Neuronal stem cell (in vitro differentiated cells): ENCODE results near the gene EBI3.
"Not testable (repeated sequence)": the region's sequence is repeated elsewhere in the genome, so short reads cannot be mapped to it uniquely, and the experiment has no call there.

Experiments
- DNase-seq: peaks from one replicate; pipeline ENCODE4 v3.0.0-alpha.2; 2013; ENCODE audit warnings: low spot score
- H2AFZ ChIP-seq: one replicate; pipeline ENCODE4 v1.6.1; 2013; ENCODE audit warnings: mild to moderate bottlenecking, low read length, inconsistent platforms
- H2AK5ac ChIP-seq: 2 replicates; pipeline ENCODE4 v1.6.1; 2013; ENCODE audit warnings: low read depth, mild to moderate bottlenecking, inconsistent platforms, low read length, moderate library complexity, mixed read lengths
- H2BK120ac ChIP-seq: 2 replicates; pipeline ENCODE4 v1.6.1; 2013; ENCODE audit warnings: low read depth, mild to moderate bottlenecking, inconsistent platforms, low read length, moderate library complexity, mixed read lengths
- H2BK12ac ChIP-seq: one replicate; pipeline ENCODE4 v1.6.1; 2013; ENCODE audit warnings: low read length, inconsistent platforms
- H2BK15ac ChIP-seq: 2 replicates; pipeline ENCODE4 v1.6.1; 2013; ENCODE audit warnings: mild to moderate bottlenecking, low read length, inconsistent platforms, mixed read lengths
- H2BK5ac ChIP-seq: one replicate; pipeline ENCODE4 v1.6.1; 2013; ENCODE audit warnings: inconsistent platforms, mild to moderate bottlenecking, low read length, moderate library complexity
- H3K14ac ChIP-seq: one replicate; pipeline ENCODE4 v1.6.1; 2013; ENCODE audit warnings: low read length, inconsistent platforms
- H3K18ac ChIP-seq: 2 replicates; pipeline ENCODE4 v1.6.1; 2013; ENCODE audit warnings: low read length, inconsistent platforms
- H3K23ac ChIP-seq: 2 replicates; pipeline ENCODE4 v1.6.1; 2013; ENCODE audit warnings: low read depth, mild to moderate bottlenecking, mixed read lengths, low read length, inconsistent platforms; ENCODE audit not compliant: poor library complexity
- H3K27ac ChIP-seq: replicated peaks from 3 replicates; pipeline ENCODE4 v1.5.1; 2013; ENCODE audit warnings: low read length, inconsistent platforms
- H3K27me3 ChIP-seq, 3 experiments: 2 replicates each; pipeline ENCODE4 v1.6.1; 2013; ENCODE audit warnings: low read length in 3 of 3, mild to moderate bottlenecking in 2 of 3, inconsistent platforms in 1 of 3, low read depth in 1 of 3, mixed read lengths in 1 of 3, moderate library complexity in 1 of 3; ENCODE audit not compliant: control insufficient read depth in 3 of 3, insufficient read depth in 3 of 3
- H3K36me3 ChIP-seq, 2 donors: replicated peaks in 1 of 2; 2 replicates each; pipeline ENCODE4 v1.6.1; 2013; ENCODE audit warnings: low read length in 2 of 2; ENCODE audit not compliant: control insufficient read depth in 2 of 2, insufficient read depth in 2 of 2
- H3K4ac ChIP-seq: 2 replicates; pipeline ENCODE4 v1.6.1; 2013; ENCODE audit warnings: inconsistent platforms, mild to moderate bottlenecking, low read length, moderate library complexity
- H3K4me1 ChIP-seq, 2 donors: 1 replicate in 1 of 2; 2 replicates in 1 of 2; pipeline ENCODE4 v1.6.1; 2013; ENCODE audit warnings: low read length in 2 of 2, low read depth in 1 of 2; ENCODE audit not compliant: control insufficient read depth in 2 of 2, insufficient read depth in 1 of 2
- H3K4me2 ChIP-seq: one replicate; pipeline ENCODE4 v1.6.1; 2013; ENCODE audit warnings: mild to moderate bottlenecking, low read length, inconsistent platforms; ENCODE audit not compliant: insufficient read depth, poor library complexity, severe bottlenecking
- H3K4me3 ChIP-seq, 2 donors: 2 replicates each; pipeline ENCODE4 v1.5.1; 2013; ENCODE audit warnings: low read length in 2 of 2, mild to moderate bottlenecking in 2 of 2, inconsistent platforms in 1 of 2, moderate library complexity in 1 of 2
- H3K79me1 ChIP-seq: one replicate; pipeline ENCODE4 v1.6.1; 2013; ENCODE audit warnings: low read depth, mild to moderate bottlenecking, inconsistent platforms, low read length, moderate library complexity
- H3K9ac ChIP-seq: one replicate; pipeline ENCODE4 v1.6.1; 2013; ENCODE audit warnings: mild to moderate bottlenecking, low read depth, low read length, inconsistent platforms; ENCODE audit not compliant: poor library complexity
- H3K9me3 ChIP-seq, 2 donors: replicated peaks in 1 of 2; 2 replicates each; pipeline versions ENCODE3 to v1.6.1; 2013; ENCODE audit warnings: low read length in 2 of 2, mild to moderate bottlenecking in 2 of 2, inconsistent platforms in 1 of 2, low read depth in 1 of 2, mixed read lengths in 1 of 2, moderate library complexity in 1 of 2; ENCODE audit not compliant: control insufficient read depth in 2 of 2, insufficient read depth in 1 of 2
- H4K8ac ChIP-seq: one replicate; pipeline ENCODE4 v1.6.1; 2013; ENCODE audit warnings: low read depth, mild to moderate bottlenecking, inconsistent platforms, low read length, moderate library complexity
- H4K91ac ChIP-seq: one replicate; pipeline ENCODE4 v1.6.1; 2013; ENCODE audit warnings: low read length, low read depth, mild to moderate bottlenecking, inconsistent platforms; ENCODE audit not compliant: poor library complexity
- WGBS, 2 donors: extraction: QIAGEN DNeasy Blood & Tissue Kit; methylation state at CpG; one replicate each; pipeline ENCODE4 v1.1.7; 2013; ENCODE audit warnings: missing lambda C conversion rate in 2 of 2, mixed read lengths in 1 of 2; ENCODE audit not compliant: insufficient read length in 2 of 2, insufficient replicate concordance in 1 of 2; ENCODE audit errors: extremely low coverage in 2 of 2; 5-methylcytosine and 5-hydroxymethylcytosine counted together

Gene EBI3

GRCh38 chr19:4231521-4231920 is 2.2 kb downstream of the EBI3 start:
- H2AFZ ChIP-seq, H4K8ac ChIP-seq, H3K4me3 ChIP-seq, H3K79me1 ChIP-seq, H3K36me3 ChIP-seq, DNase-seq, H3K18ac ChIP-seq, H3K27me3 ChIP-seq, H3K4ac ChIP-seq, H3K23ac ChIP-seq, H2BK5ac ChIP-seq, H3K4me2 ChIP-seq, H2BK15ac ChIP-seq, H2AK5ac ChIP-seq, H2BK120ac ChIP-seq, H2BK12ac ChIP-seq, H3K14ac ChIP-seq, H3K9me3 ChIP-seq, H3K4me1 ChIP-seq, H3K9ac ChIP-seq, H3K27ac ChIP-seq, H4K91ac ChIP-seq: not testable (repeated sequence)
- no CpG with 5 or more reads among the region's 6 CpGs for WGBS, 2 donors

- WGBS, 2 donors: no CpG with 5 or more reads among the region's 5 CpGs
- not testable (repeated sequence) for H2AK5ac ChIP-seq, H3K9me3 ChIP-seq, H2AFZ ChIP-seq, H3K9ac ChIP-seq, H3K4ac ChIP-seq, H3K23ac ChIP-seq, H3K79me1 ChIP-seq, H4K8ac ChIP-seq, H3K27ac ChIP-seq, DNase-seq, H2BK12ac ChIP-seq, H3K4me3 ChIP-seq, H3K27me3 ChIP-seq, H3K36me3 ChIP-seq, H3K4me1 ChIP-seq, H2BK120ac ChIP-seq, H3K18ac ChIP-seq, H3K14ac ChIP-seq, H2BK15ac ChIP-seq, H2BK5ac ChIP-seq, H3K4me2 ChIP-seq, H4K91ac ChIP-seq
Observed at GRCh38 chr19:4232139-4232538, 2.8 kb downstream of the EBI3 start.

GRCh38 chr19:4232614-4233281 is 3.4 kb downstream of the EBI3 start:
- no peak overlapping the region for H3K27ac ChIP-seq
- peak overlapping the region; percentile 80 for H3K23ac ChIP-seq
- H4K91ac ChIP-seq: no peak overlapping the region
- no peaks in the 10 kb centered on the region for H3K4me1 ChIP-seq
- H2AK5ac ChIP-seq: peak overlapping the region; percentile 84
- H3K9me3 ChIP-seq: peaks cover 0 to 2% of the 10 kb centered on the region in 2 donors
- peak overlapping the region; percentile 51 for H2AFZ ChIP-seq
- no peaks in the 10 kb centered on the region for H3K27me3 ChIP-seq
- 100% methylated on average over 1 of the region's 21 CpGs; no CpG with 5 or more reads in 1 of the 2 donors for WGBS, 2 donors
- H3K14ac ChIP-seq: peak overlapping the region; percentile 17
- no peak for DNase-seq
- H3K4me3 ChIP-seq: no peak overlapping the region
- no peaks in the 10 kb centered on the region for H3K79me1 ChIP-seq
- no peak overlapping the region for H3K4ac ChIP-seq
- no peak overlapping the region for H2BK12ac ChIP-seq
- H2BK15ac ChIP-seq: peak overlapping the region; percentile 75
- H3K4me2 ChIP-seq: no peak overlapping the region
- H3K9ac ChIP-seq: peak overlapping the region; percentile 4
- no peaks in the 10 kb centered on the region for H3K36me3 ChIP-seq
- no peak overlapping the region for H2BK5ac ChIP-seq
- H2BK120ac ChIP-seq: peak overlapping the region; percentile 61
- H4K8ac ChIP-seq: no peak overlapping the region
- peak overlapping the region; percentile 57 for H3K18ac ChIP-seq

GRCh38 chr19:4233282-4233853 is 4.0 kb downstream of the EBI3 start:
- H3K9me3 ChIP-seq: peaks cover 0 to 2% of the 10 kb centered on the region in 2 donors
- no peaks in the 10 kb centered on the region for H3K36me3 ChIP-seq
- H2BK120ac ChIP-seq: peak overlapping the region; percentile 61
- peak overlapping the region; percentile 38 for H3K18ac ChIP-seq
- H3K4me1 ChIP-seq: no peaks in the 10 kb centered on the region
- peak overlapping the region; percentile 51 for H2AFZ ChIP-seq
- DNase-seq: no peak
- H2BK5ac ChIP-seq: peak overlapping the region; percentile 9
- no peak overlapping the region for H3K27ac ChIP-seq
- no peak overlapping the region for H3K4me3 ChIP-seq
- peak overlapping the region; percentile 4 for H3K9ac ChIP-seq
- peak overlapping the region; percentile 84 for H2AK5ac ChIP-seq
- H2BK15ac ChIP-seq: peak overlapping the region; percentile 75
- no CpG with 5 or more reads among the region's 11 CpGs for WGBS, 2 donors
- no peak overlapping the region for H4K8ac ChIP-seq
- no peak overlapping the region for H2BK12ac ChIP-seq
- no peak overlapping the region for H3K4ac ChIP-seq
- no peak overlapping the region for H3K4me2 ChIP-seq
- H3K23ac ChIP-seq: peak overlapping the region; percentile 80
- no peaks in the 10 kb centered on the region for H3K27me3 ChIP-seq
- no peak overlapping the region for H4K91ac ChIP-seq
- no peak overlapping the region for H3K14ac ChIP-seq
- no peaks in the 10 kb centered on the region for H3K79me1 ChIP-seq
